CD4-positive, alpha-beta memory T cell (primary cell): ENCODE results near the gene KLRB1. TPM values are rescaled to one million over a fixed set of nuclear protein-coding genes. Genes with fewer than 3 reads are reported as not detected.
A peak's percentile ranks its signal among the peaks of the same experiment; 100 is the strongest.
"Not testable (repeated sequence)": the region's sequence is repeated elsewhere in the genome, so short reads cannot be mapped to it uniquely, and the experiment has no call there.

Experiments used
- CTCF ChIA-PET: fragments of 350-600 bp; sonication (Branson Sonifier 250); formaldehyde crosslinking; loops from one replicate; lab custom pipeline; 2021; ENCODE audit warnings: inconsistent platforms; ENCODE audit not compliant: partially characterized antibody; lab: Charles Lee
- POLR2A ChIA-PET: fragments of 350-600 bp; sonication (Branson Sonifier 250); formaldehyde crosslinking; loops from one replicate; lab custom pipeline; 2021; ENCODE audit not compliant: partially characterized antibody; lab: Charles Lee
- DNase-seq, 5 donors: peaks; one replicate each; pipeline versions ENCODE4 v3.0.0 to v3.0.0-alpha.2; 2020 to 2022; ENCODE audit warnings: mixed read lengths in 1 of 5
- H3K27ac ChIP-seq: one replicate; pipeline ENCODE4 v1.7.0; 2013; ENCODE audit warnings: low read depth, low read length
- H3K27me3 ChIP-seq: 2 replicates; pipeline ENCODE4 v1.7.0; 2013; ENCODE audit warnings: mild to moderate bottlenecking, low read length, moderate library complexity; ENCODE audit not compliant: insufficient read depth
- H3K36me3 ChIP-seq: 2 replicates; pipeline ENCODE4 v1.7.0; 2013; ENCODE audit warnings: mild to moderate bottlenecking, low read length, moderate library complexity; ENCODE audit not compliant: insufficient read depth
- H3K4me1 ChIP-seq: 2 replicates; pipeline ENCODE4 v1.7.0; 2013; ENCODE audit warnings: mild to moderate bottlenecking, low read length, moderate library complexity; ENCODE audit not compliant: insufficient read depth
- H3K4me3 ChIP-seq, 2 donors: one replicate each; pipeline ENCODE4 v1.7.0; 2013; ENCODE audit warnings: low read length in 2 of 2, mild to moderate bottlenecking in 1 of 2
- H3K9me3 ChIP-seq, 2 donors: one replicate each; pipeline ENCODE4 v1.7.0; 2013; ENCODE audit warnings: low read length in 2 of 2, control low read depth in 1 of 2; ENCODE audit not compliant: control insufficient read depth in 1 of 2
- H3K27ac Mint-ChIP-seq, 7 donors: one replicate each; pipeline ENCODE4 v1.8.0; 2020 to 2021; ENCODE audit warnings: mixed read lengths in 7 of 7, mild to moderate bottlenecking in 6 of 7, inconsistent platforms in 3 of 7, moderate library complexity in 3 of 7
- H3K27me3 Mint-ChIP-seq, 2 donors: one replicate each; pipeline ENCODE4 v1.8.0; 2020 to 2021; ENCODE audit warnings: mixed read lengths in 2 of 2
- H3K36me3 Mint-ChIP-seq, 2 donors: one replicate each; pipeline ENCODE4 v1.8.0; 2020 to 2021; ENCODE audit warnings: mixed read lengths in 2 of 2, inconsistent platforms in 1 of 2, mild to moderate bottlenecking in 1 of 2
- H3K4me1 Mint-ChIP-seq, 4 donors: one replicate each; pipeline ENCODE4 v1.8.0; 2020 to 2021; ENCODE audit warnings: mixed read lengths in 4 of 4, mild to moderate bottlenecking in 1 of 4
- H3K4me3 Mint-ChIP-seq, 8 donors: one replicate each; pipeline ENCODE4 v1.8.0; 2020 to 2021; ENCODE audit warnings: mixed read lengths in 8 of 8, mild to moderate bottlenecking in 7 of 8, moderate library complexity in 6 of 8, inconsistent platforms in 3 of 8
- H3K9me3 Mint-ChIP-seq, 8 donors: one replicate each; pipeline ENCODE4 v1.8.0; 2020 to 2021; ENCODE audit warnings: mixed read lengths in 8 of 8, mild to moderate bottlenecking in 5 of 8, inconsistent platforms in 3 of 8, moderate library complexity in 1 of 8
- intact Hi-C: fragments of 100-400 bp; cut with micrococcal nuclease; formaldehyde crosslinking; loops from one replicate; pipeline ENCODE4 v1.15.1; 2023
- polyA plus RNA-seq, 2 donors: library from polyadenylated mRNA; unstranded; fragments of 300-500 nt; fragmentation: Illumina TruSeq; gene quantifications; one replicate each; pipeline ENCODE4 v1.2.3, GENCODE V29; 2021
- total RNA-seq, 2 experiments: library from RNA; stranded (reverse); gene quantifications; one replicate each; pipeline ENCODE4 v1.2.3, GENCODE V29; 2021

Gene KLRB1
- total and polyA plus RNA-seq, 4 experiments from 2014 or later, result 62.2 to 196 (median 98.0) TPM

DNA sequence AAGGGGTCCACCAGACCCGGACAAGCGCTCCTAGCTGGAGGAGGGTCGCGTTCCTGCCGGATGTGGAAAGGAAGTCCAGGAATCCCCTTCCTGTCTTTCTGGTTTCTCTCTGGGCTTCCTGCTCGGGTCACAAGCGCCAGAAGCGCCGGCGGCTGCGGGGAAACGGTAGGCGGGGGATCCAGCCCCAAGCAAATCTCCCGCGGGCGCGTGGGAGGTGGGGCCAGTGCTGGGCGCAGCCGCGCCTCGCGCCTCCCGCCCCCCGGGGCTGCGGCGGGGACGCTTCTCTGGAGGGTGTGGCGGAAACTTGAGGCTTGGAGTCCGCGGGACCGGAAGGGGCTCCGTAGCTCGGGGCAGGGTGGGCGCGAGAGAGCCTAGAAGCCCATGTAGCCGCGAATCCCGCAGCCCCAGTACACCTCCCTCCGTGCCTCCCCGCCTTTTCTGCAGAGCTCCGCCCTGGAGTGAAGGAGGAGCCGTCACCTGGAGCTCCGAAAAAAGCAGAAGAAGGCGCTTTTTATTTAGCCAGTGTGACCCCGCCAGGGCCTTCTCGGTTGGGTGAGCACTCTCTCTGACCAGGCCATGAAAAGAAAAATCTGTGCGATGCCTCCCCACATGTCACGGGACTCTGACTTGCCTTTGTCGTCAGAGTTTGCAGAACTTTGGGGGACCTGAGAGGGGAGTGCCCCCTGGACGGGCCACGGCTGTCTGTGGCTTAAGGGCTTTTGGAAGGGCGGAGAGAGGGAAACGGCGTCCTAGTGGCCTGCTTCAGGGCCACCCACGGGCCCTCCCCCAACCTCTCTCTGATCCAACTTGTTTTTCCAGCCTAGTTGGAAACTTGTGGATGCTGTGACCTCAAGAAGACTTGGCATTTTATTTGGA lies 40.3 kb upstream of the KLRB1 start:
- ChIA-PET POLR2A (interaction anchor here (0.6 to 25.7 kb wide), 35 partner anchors 12 to 624 kb away, joined by 3 to 881 read pairs (median 6); partner anchors contain the start of genes CD69, CLEC2B, CLEC2D and CLECL1), CTCF (interaction anchor here (0.9 to 3.5 kb wide), 19 partner anchors 8 to 318 kb away, joined by 3 to 25 read pairs (median 5); partner anchors contain the start of gene CLEC2D)
- Mint-ChIP-seq H3K36me3 (peaks cover 22 to 47% of the 10 kb centered on the region in 2 donors), H3K9me3 (peaks cover 4 to 19% (median 8%) of the 10 kb centered on the region in 8 donors), H3K4me1 (peaks cover 39 to 66% (median 50%) of the 10 kb centered on the region in 4 donors), H3K27ac (peak overlapping the region; percentile 85 to 99 (median 97)), H3K27me3 (no peaks in the 10 kb centered on the region), H3K4me3 (peak overlapping the region; percentile 94 to 100 (median 99))
- DNase-seq, result peak; percentile 94 to 96 (median 94)
- peaks cover 62% of the 10 kb centered on the region for H3K4me1 ChIP-seq
- intact Hi-C loops, result loop anchor here (1.0 to 5.0 kb wide), 5 partner anchors 14 to 149 kb away; partner anchors contain the start of gene CD69
- peak overlapping the region; percentile 91 to 99 for H3K4me3 ChIP-seq
- H3K27ac ChIP-seq, result peak overlapping the region; percentile 83
- no peaks in the 10 kb centered on the region for H3K36me3 ChIP-seq
- H3K27me3 ChIP-seq, result no peaks in the 10 kb centered on the region
- peaks cover 0 to 3% of the 10 kb centered on the region in 2 donors for H3K9me3 ChIP-seq

- peak in 1 of 5 donors; percentile 17 for DNase-seq
- peaks cover 41 to 61% (median 50%) of the 10 kb centered on the region in 4 donors for H3K4me1 Mint-ChIP-seq
- peak overlapping the region; percentile 85 to 99 (median 97) for H3K27ac Mint-ChIP-seq
- CTCF ChIA-PET, result interaction anchor here (0.7 to 3.5 kb wide), 18 partner anchors 9 to 317 kb away, joined by 3 to 25 read pairs (median 5); partner anchors contain the start of gene CLEC2D
- peaks cover 0 to 3% of the 10 kb centered on the region in 2 donors for H3K9me3 ChIP-seq
- peak overlapping the region; percentile 83 for H3K27ac ChIP-seq
- POLR2A ChIA-PET, result interaction anchor here (0.7 to 25.7 kb wide), 32 partner anchors 11 to 623 kb away, joined by 3 to 881 read pairs (median 6); partner anchors contain the start of genes CD69, CLEC2B, CLEC2D and CLECL1
- peaks cover 18 to 44% of the 10 kb centered on the region in 2 donors for H3K36me3 Mint-ChIP-seq
- H3K27me3 ChIP-seq, result no peaks in the 10 kb centered on the region
- H3K27me3 Mint-ChIP-seq, result no peaks in the 10 kb centered on the region
- intact Hi-C loops, result loop anchor here (1.0 to 5.0 kb wide), 3 partner anchors 13 to 150 kb away; no protein-coding TSS in a partner anchor
- H3K9me3 Mint-ChIP-seq, result peaks cover 4 to 19% (median 9%) of the 10 kb centered on the region in 8 donors
- peak overlapping the region; percentile 45 to 99 for H3K4me3 ChIP-seq
- H3K4me1 ChIP-seq, result peaks cover 54% of the 10 kb centered on the region
- H3K36me3 ChIP-seq, result no peaks in the 10 kb centered on the region
- H3K4me3 Mint-ChIP-seq, result peak overlapping the region; percentile 75 to 100 (median 98)
Measured at GRCh38 chr12:9646794-9647781, 39.4 kb upstream of the KLRB1 start.

- not testable (repeated sequence) for H3K9me3 ChIP-seq, H3K27me3 ChIP-seq, H3K4me3 ChIP-seq, H3K4me3 Mint-ChIP-seq, H3K27me3 Mint-ChIP-seq, H3K36me3 ChIP-seq, H3K27ac ChIP-seq
- Mint-ChIP-seq H3K9me3 (peaks cover 3 to 18% (median 7%) of the 10 kb centered on the region in 8 donors), H3K36me3 (peaks cover 13 to 30% of the 10 kb centered on the region in 2 donors), H3K4me1 (peaks cover 32 to 46% (median 39%) of the 10 kb centered on the region in 4 donors), H3K27ac (peak overlapping the region in 5 of 7 donors; percentile 16 to 81 (median 72))
- DNase-seq, result peak in 1 of 5 donors; percentile 43
- H3K4me1 ChIP-seq, result peaks cover 42% of the 10 kb centered on the region
- POLR2A ChIA-PET, result interaction anchor here (1.1 to 7.3 kb wide), 2 partner anchors 23 to 63 kb away, joined by 3 to 100 read pairs; no protein-coding TSS in a partner anchor
- CTCF ChIA-PET, result interaction anchor here (1.4 kb wide), 1 partner anchor 63 kb away, joined by 5 read pairs; no protein-coding TSS in a partner anchor
- intact Hi-C loops, result loop anchor here (5.0 kb wide), 2 partner anchors 37 to 152 kb away; no protein-coding TSS in a partner anchor
Measured at GRCh38 chr12:9644985-9645551, 37.4 kb upstream of the KLRB1 start.

- Histone ChIP-seq H3K4me3 (no peak overlapping the region), H3K4me1 (peaks cover 53% of the 10 kb centered on the region), H3K36me3 (no peaks in the 10 kb centered on the region), H3K9me3 (peaks cover 0 to 3% of the 10 kb centered on the region in 2 donors), H3K27me3 (no peaks in the 10 kb centered on the region), H3K27ac (no peak overlapping the region)
- POLR2A ChIA-PET, result interaction anchor here (0.8 to 1.3 kb wide), 5 partner anchors 10 to 59 kb away, joined by 3 read pairs; no protein-coding TSS in a partner anchor
- H3K9me3 Mint-ChIP-seq, result peaks cover 3 to 18% (median 7%) of the 10 kb centered on the region in 8 donors
- peaks cover 39 to 58% (median 49%) of the 10 kb centered on the region in 4 donors for H3K4me1 Mint-ChIP-seq
- peak overlapping the region in 3 of 7 donors; percentile 57 to 86 (median 65) for H3K27ac Mint-ChIP-seq
- peak overlapping the region in 4 of 8 donors; percentile 17 to 75 (median 47) for H3K4me3 Mint-ChIP-seq
- peaks cover 3 to 14% of the 10 kb centered on the region in 2 donors for H3K36me3 Mint-ChIP-seq
- no peak for DNase-seq
- intact Hi-C loops, result no loop called here
- H3K27me3 Mint-ChIP-seq, result no peaks in the 10 kb centered on the region
- CTCF ChIA-PET, result no interaction called here
Measured at GRCh38 chr12:9643266-9643660, 35.5 kb upstream of the KLRB1 start.

DNA sequence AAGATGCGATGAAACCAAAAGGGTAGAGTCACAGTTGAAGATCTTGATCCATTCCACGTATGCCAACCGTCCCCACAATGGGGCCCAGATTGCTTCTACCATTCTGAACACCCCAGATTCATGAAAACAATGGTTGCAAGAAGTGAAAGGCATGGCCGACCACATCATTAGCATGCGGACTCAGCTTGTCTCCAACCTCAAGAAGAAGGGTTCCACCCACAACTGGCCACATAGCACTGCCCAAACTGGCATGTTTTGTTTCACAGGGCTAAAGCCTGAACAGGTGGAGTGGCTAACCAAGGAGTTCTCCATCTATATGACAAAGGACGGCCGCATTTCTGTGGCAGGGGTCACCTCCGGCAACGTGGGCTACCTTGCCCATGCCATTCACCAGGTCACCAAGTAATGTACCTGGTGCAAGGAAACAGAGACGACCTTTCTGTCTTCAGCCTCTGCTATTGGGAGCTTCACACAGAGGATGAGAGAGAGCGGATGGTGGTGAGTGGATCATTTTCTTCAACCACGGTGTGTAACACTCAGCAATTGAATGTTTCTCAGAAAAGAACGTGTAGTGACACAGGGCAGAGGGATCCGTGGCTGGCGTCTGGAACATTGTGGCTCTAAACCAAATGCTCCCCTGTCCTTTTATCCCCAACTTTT lies 35.0 kb upstream of the KLRB1 start:
- Mint-ChIP-seq H3K27me3 (no peaks in the 10 kb centered on the region), H3K4me1 (peaks cover 44 to 63% (median 53%) of the 10 kb centered on the region in 4 donors), H3K9me3 (peaks cover 3 to 18% (median 7%) of the 10 kb centered on the region in 8 donors), H3K27ac (peak overlapping the region in 4 of 7 donors; percentile 16 to 64 (median 44)), H3K36me3 (peaks cover 3 to 11% of the 10 kb centered on the region in 2 donors), H3K4me3 (peak overlapping the region in 2 of 8 donors; percentile 46 to 55)
- DNase-seq, result no peak
- ChIA-PET CTCF (no interaction called here), POLR2A (interaction anchor here (0.8 to 1.3 kb wide), 5 partner anchors 10 to 59 kb away, joined by 3 read pairs; no protein-coding TSS in a partner anchor)
- H3K27me3 ChIP-seq, result no peaks in the 10 kb centered on the region
- no peak overlapping the region for H3K4me3 ChIP-seq
- peaks cover 0 to 3% of the 10 kb centered on the region in 2 donors for H3K9me3 ChIP-seq
- no peaks in the 10 kb centered on the region for H3K36me3 ChIP-seq
- no peak overlapping the region for H3K27ac ChIP-seq
- intact Hi-C loops, result no loop called here
- H3K4me1 ChIP-seq, result peaks cover 57% of the 10 kb centered on the region
